Type B pancreatic cell (in vitro differentiated cells): Measurements from ENCODE around the gene MARF1. TPM values are rescaled to one million over a fixed set of nuclear protein-coding genes. Genes with fewer than 3 reads are reported as not detected.

Source experiments
- DNase-seq: peaks from one replicate; pipeline ENCODE4 v3.0.0; 2021; ENCODE audit warnings: mixed read lengths; ENCODE audit not compliant: unreplicated experiment; ENCODE audit errors: extremely low spot score
- H3K27ac Mint-ChIP-seq: 2 replicates; pipeline ENCODE4 v1.8.0; 2021; ENCODE audit warnings: mild to moderate bottlenecking, mixed read lengths
- H3K27me3 Mint-ChIP-seq: 2 replicates; pipeline ENCODE4 v1.8.0; 2021; ENCODE audit warnings: mixed read lengths
- H3K36me3 Mint-ChIP-seq: 2 replicates; pipeline ENCODE4 v1.8.0; 2021; ENCODE audit warnings: mixed read lengths
- H3K4me1 Mint-ChIP-seq: one replicate; pipeline ENCODE4 v1.8.0; 2021; ENCODE audit warnings: mixed read lengths; ENCODE audit not compliant: unreplicated experiment
- H3K4me3 Mint-ChIP-seq: 2 replicates; pipeline ENCODE4 v1.8.0; 2021; ENCODE audit warnings: mild to moderate bottlenecking, mixed read lengths
- H3K9me3 Mint-ChIP-seq: 2 replicates; pipeline ENCODE4 v1.8.0; 2021; ENCODE audit warnings: mixed read lengths
- CTCF ChIP-seq: fragments of 200-600 bp; sonication (generic); conservative IDR thresholded peaks from 2 replicates; pipeline ENCODE4 v1.5.0; 2021; ENCODE audit warnings: antibody characterized with exemption, mild to moderate bottlenecking
- total RNA-seq: library from RNA; stranded (reverse); gene quantifications from 2 replicates; pipeline ENCODE4 v1.2.1, GENCODE V29; 2021; ENCODE audit warnings: low replicate concordance

Gene MARF1
- total RNA-seq, 1 donor from 2014 or later: 75.4 TPM

DNA sequence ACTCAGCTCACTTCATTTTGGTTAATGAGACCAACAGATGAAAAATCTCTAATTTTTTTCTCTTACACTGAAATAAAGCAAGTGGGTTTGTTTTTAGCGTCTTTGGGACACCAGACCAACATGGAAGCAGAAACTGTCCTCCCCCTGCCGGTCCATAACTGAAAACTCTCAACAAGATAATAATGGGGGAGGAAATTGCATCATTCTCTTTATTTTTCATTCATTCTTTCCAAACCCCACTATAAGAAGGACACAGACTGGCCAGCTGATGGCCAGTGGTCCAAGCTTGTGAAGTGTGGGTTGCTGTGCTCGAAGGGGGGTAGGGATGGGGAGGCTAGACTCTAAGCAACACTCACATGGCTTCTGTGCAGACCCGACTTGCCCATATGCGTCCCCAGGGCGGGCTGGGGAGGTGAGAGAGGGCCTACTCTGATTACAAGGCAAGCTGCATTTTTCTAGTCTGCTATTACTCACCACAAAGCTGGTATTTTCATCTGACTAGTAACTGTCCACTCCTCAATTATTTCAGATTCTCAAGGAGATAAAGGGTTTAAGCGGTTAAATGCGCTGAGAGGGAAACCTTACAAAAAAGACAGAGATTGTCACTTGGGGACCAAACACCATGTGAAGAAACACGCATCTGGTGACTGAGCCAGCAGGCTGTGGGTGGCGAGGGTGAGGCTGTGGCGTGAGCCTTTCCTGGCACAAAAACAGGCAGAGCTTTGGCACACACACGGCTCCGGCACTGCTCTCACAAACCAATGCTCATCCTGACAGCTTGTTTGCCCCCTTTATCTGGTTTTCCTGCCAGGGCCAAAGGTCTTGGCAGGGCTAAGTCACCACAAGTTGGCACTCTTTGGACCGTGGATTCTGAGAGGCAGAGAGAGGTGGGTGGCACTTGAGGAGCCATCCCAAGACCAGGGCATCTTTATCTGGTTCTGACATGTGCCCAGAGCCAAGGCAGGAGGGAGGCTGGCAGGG lies 38.2 kb downstream of the MARF1 start:
- Mint-ChIP-seq H3K4me1 (no peaks in the 10 kb centered on the region), H3K9me3 (no peaks in the 10 kb centered on the region), H3K27me3 (no peaks in the 10 kb centered on the region), H3K27ac (no peak overlapping the region), H3K36me3 (peaks cover 42% of the 10 kb centered on the region), H3K4me3 (no peak overlapping the region)
- no peak for TF ChIP-seq CTCF
- no peak for DNase-seq

DNA sequence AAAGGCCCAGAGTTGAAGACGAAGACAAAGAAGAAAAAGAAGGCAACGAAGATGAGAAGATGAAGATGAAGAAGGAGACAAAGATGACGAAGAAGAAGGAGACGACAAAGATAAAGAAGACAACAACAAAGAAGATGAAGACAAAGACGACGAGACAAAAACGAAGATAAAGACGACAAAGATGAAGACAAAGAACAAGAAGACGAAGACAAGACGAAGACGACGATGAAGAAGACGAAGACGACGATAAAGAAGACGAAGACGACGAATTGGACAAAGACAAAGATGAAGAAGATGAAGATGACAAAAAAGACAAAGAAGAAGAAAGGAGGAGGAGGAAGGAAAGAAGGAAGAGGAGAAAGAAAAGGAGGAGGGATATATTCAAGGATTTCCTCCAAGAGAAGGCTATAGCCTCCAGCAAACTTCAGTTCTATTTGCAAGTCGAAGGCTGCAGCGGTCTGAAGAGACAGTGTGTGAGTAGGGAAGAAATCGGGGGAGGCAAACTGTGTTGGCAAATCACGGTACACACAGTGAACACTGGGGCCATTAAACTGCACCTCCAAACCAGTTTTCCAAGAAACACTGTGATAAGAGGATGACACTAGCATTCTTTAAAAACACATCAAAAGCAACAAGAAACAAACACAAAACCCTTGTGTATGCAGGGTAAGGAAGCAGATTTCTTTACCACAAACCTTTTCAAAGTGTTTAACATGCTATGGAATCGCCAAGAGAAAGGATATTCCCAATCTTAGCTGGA lies 40.5 kb downstream of the MARF1 start:
- no peak for DNase-seq
- Mint-ChIP-seq H3K4me1 (no peaks in the 10 kb centered on the region), H3K4me3 (no peak overlapping the region), H3K36me3 (peaks cover 40% of the 10 kb centered on the region), H3K27me3 (no peaks in the 10 kb centered on the region), H3K9me3 (no peaks in the 10 kb centered on the region), H3K27ac (no peak overlapping the region)
- TF ChIP-seq CTCF: no peak

GRCh38 chr16:15601212-15601879 lies 41.6 kb downstream of the MARF1 start:
- Mint-ChIP-seq H3K27me3 (no peaks in the 10 kb centered on the region), H3K4me1 (no peaks in the 10 kb centered on the region), H3K4me3 (no peak overlapping the region), H3K36me3 (peaks cover 35% of the 10 kb centered on the region), H3K27ac (no peak overlapping the region), H3K9me3 (no peaks in the 10 kb centered on the region)
- DNase-seq: no peak
- TF ChIP-seq CTCF: no peak

DNA sequence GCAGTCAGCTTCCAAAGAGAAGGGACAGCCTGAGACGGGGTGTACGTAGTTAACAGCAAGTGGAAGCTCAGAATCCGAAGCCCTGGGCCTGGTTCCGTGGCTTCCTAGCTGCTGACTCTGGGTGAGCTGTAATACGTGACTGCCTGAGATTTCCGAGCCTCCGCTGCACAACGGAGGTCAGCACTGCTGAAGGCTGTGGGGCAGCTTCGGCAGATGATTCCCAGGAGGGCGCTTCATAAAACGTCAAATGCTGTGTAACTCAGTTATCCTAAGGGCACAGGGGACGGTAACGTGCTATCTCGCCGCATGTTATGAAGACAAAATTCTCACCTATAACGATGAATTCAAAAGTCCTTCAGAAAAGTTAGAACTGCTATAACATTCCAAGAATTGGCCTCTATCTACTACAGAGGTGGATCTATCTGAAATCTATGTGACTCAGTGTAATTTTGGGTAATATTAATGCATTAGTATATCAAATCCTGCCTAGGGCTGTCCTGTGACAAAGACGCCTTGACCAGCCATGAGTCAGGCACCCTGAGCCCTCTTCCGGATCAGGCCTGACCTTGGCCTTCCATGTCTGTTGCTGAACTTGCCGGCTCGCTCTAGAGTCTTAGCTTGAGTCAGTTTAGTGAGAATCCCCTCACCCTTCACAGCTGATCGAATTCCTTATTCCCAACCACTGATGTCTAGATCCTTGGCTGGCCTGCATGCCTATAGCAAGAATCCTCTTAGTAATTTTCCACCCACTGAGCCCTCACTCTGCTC lies 43.5 kb downstream of the MARF1 start:
- H3K36me3 Mint-ChIP-seq: peaks cover 37% of the 10 kb centered on the region
- H3K27me3 Mint-ChIP-seq: no peaks in the 10 kb centered on the region
- H3K27ac Mint-ChIP-seq: no peak overlapping the region
- DNase-seq: no peak
- H3K4me3 Mint-ChIP-seq: no peak overlapping the region
- no peaks in the 10 kb centered on the region for H3K4me1 Mint-ChIP-seq
- TF ChIP-seq CTCF: no peak
- no peaks in the 10 kb centered on the region for H3K9me3 Mint-ChIP-seq

DNA sequence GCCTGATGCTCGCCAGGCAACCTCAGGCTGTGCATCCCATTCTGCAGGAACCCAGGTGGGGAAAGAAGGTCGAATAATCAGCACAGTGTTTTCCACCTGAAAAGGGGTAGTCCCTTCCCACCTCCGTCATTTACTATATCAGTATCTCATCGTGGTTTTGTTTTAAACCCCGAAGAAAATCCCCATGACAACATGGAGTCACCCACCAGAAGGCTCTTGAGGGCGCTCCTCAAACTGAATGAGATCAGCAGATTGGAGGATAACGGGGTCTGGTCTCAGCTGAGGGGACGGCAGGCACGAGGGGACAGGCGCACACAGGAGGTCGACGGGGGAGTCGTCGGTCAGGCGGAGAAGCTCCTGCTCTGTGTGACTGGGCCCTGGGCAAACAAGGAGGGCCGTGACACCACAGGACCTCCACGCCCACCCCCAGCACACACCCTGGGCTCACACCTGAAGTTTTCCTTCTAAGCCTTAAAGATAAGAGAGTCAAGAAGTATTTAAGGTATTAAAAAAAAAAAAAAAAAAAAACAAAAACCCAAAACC lies 44.2 kb downstream of the MARF1 start:
- H3K36me3 Mint-ChIP-seq: peaks cover 38% of the 10 kb centered on the region
- no peak overlapping the region for H3K27ac Mint-ChIP-seq

More for the DNA sequence above, 44.2 kb downstream of the MARF1 start:
- H3K27me3 Mint-ChIP-seq: no peaks in the 10 kb centered on the region
- H3K9me3 Mint-ChIP-seq: no peaks in the 10 kb centered on the region
- H3K4me1 Mint-ChIP-seq: no peaks in the 10 kb centered on the region
- no peak for DNase-seq
- no peak overlapping the region for H3K4me3 Mint-ChIP-seq
- no peak for TF ChIP-seq CTCF
